ENCODE results near the gene FCGR1A.
"Not testable (repeated sequence)": the region's sequence is repeated elsewhere in the genome, so short reads cannot be mapped to it uniquely, and the experiment has no call there.

The FCGR1A gene

DNA sequence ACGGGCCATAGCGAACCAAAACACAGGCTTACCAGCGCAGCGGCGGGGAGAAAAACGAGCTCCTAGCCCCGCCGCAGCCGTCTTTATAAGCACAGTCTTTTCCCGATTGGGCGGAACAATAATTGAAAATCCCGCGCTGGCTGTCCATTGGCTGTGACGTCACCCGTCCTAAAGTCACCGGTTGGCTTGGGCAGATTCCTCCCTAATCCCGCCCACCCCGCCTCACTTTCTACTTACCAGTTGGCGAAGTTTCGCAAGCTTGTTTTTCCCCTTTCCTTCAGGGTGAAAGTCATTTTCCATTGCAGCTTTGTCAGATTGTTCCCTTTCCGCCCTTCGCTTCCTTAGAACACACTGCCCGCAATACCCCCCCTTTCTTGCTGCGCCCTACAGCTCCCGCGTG, 58.7 kb downstream of the FCGR1A start:
- DNase-seq: not testable (repeated sequence)
